CD4-positive, alpha-beta T cell treated with Interleukin-4 for 1 hour (primary cell): ENCODE data around the gene RPGRIP1.
"Not testable (repeated sequence)": the region's sequence is repeated elsewhere in the genome, so short reads cannot be mapped to it uniquely, and the experiment has no call there.

Experiments
- DNase-seq, 2 donors: peaks; one replicate each; pipeline ENCODE4 v3.0.0-alpha.2; 2020 to 2022

Gene RPGRIP1

GRCh38 chr14:21279783-21280182 is at the start of gene RPGRIP1:
TSS of gene RPGRIP1 (plus strand) at chr14:21280083. CDS start at chr14:21287977, 7,894 bp downstream.
- no peak for DNase-seq

- DNase-seq, result peak in 1 of 2 donors; percentile 69
Observed at GRCh38 chr14:21231020-21231652, 48.7 kb upstream of the RPGRIP1 start.

GRCh38 chr14:21233457-21234076 is 46.3 kb upstream of the RPGRIP1 start:
- peak in 1 of 2 donors; percentile 51 for DNase-seq

DNA sequence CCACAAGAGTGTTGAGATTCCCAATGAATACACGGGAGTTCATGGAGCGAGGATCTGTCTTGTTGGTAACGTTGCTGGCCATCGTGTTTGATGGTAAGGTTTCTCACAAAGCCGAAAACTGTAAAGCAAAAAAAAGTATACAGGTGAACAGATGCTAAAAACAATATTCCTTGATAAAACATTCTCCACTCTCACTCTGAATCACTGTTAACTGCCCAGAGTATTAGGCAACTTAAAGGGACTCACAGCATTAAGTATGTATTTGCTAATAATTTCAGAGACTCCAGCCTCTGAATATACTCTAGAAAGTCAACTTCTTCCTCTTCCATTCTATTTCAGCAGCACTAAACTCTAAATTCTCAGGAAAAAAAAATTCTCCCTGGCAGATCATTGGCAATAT is 45.8 kb upstream of the RPGRIP1 start:
- DNase-seq, result no peak

DNA sequence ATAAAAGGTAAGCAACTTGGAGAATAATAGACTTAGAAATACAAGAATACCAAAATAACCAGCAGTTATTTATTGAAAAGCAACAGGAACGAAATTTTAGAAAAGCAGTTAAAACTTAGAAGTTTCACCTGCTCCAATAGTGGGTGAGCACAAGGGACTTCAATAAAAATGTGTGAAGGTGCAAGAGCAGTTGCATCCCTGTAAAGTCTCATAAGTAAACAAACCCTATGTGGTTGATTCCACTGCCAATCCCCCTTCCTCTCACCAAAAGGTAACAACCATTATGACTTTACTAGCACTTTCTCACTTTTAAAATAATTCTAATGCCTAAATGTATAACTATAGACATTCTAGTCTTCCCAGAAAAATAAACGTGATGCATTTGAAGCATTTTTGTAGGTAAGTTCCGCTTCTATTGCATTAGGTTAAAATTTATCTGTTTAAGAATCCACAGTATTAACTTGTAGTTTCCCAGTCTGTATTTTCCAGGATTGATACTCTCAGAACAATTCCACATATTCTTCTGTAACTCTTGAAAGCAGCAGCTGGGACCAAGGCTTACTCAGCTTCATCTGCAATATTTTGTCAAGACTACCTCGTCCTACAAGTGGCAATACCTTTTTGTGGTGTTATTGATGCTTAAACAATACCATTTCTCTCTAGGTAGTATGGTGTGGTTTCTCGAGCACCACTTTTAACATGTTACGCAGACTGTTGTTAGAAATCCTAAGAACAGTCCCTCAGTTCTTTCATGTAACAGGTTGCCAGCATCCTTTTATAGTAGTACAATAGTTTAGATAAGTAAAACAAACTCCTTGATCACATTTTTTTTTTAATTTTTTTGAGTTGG is 42.7 kb upstream of the RPGRIP1 start:
- no peak for DNase-seq

DNA sequence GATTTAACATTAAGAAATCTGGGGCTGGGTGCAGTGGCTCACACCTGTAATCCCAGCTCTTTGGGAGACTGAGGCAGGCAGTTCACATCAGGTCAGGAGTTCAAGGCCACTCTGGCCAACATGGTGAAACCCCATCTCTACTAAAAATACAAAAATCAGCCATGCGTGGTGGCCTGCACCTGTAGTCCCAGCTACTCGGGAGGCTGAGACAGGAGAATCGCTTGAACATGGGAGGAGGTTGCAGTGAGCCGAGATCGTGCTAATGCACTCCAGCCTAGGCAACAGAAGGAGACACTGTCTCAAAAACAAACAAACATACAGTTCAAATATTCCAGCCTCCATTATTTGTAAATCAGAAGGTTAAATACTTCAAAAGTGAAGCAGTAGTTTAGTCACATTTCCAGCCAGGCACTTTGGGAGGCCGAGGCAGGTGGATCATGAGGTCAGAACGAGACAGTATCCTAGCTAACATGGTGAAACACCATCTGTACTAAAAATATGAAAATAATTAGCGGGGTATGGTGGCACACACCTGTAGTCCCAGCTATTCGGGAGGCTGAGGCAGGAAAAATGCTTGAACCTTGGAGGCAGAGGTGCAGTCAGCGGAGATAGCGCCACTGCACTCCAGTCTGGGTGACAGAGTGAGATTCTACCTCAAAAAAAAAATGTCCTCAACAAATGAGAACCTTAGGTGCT is 40.9 kb upstream of the RPGRIP1 start:
- DNase-seq, result no peak

- no peak for DNase-seq
Observed at GRCh38 chr14:21240417-21240816, 39.5 kb upstream of the RPGRIP1 start.

DNA sequence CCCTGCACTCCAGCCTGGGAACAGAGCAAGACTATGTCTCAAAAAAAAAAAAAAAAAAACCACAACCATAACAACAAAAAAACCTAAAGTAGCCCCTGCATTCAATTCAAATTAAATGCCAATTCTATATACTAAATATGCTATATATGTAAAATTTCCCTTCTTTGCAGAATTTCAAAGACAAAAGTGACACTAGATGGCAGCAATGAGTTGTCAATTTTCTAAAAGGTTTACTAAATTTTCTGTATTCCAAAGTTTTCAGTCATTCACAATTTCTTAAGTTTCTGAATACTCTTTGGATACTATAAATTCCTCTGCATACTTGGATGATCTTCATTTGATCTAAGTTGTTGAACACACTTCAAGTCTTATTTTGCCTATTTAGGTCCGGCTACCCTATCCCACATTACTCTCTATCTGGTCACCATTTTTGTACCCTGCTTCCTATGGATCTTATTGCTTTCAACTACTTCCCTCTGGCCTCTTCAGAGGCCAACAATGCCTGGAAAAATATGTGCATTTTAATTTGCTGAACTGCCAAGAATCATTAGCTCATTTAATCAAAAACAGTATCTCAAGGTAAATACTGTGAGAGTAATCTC is 38.6 kb upstream of the RPGRIP1 start:
- DNase-seq, result peak in 1 of 2 donors; percentile 58

DNA sequence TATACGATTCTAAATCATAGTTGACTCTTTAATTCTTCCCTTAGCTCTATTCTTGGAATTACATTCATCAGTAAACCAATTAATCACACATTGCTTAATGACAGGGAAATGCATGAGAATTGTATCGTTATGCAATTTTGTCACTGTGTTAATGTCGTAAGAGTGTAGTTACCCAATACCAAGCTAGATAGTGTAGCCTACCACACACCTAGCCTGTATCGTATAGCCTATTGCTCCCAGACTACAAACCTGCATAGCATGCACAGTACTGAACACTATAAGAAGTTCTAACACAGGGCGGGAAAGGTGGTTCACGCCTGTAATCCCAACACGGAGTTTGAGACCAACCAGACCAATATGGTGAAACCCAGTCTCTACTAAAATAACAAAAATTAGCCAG is 35.3 kb upstream of the RPGRIP1 start:
- no peak for DNase-seq

- no peak for DNase-seq
Observed at GRCh38 chr14:21245813-21246212, 34.1 kb upstream of the RPGRIP1 start.

GRCh38 chr14:21248338-21248737 is 31.5 kb upstream of the RPGRIP1 start:
- DNase-seq, result no peak

DNA sequence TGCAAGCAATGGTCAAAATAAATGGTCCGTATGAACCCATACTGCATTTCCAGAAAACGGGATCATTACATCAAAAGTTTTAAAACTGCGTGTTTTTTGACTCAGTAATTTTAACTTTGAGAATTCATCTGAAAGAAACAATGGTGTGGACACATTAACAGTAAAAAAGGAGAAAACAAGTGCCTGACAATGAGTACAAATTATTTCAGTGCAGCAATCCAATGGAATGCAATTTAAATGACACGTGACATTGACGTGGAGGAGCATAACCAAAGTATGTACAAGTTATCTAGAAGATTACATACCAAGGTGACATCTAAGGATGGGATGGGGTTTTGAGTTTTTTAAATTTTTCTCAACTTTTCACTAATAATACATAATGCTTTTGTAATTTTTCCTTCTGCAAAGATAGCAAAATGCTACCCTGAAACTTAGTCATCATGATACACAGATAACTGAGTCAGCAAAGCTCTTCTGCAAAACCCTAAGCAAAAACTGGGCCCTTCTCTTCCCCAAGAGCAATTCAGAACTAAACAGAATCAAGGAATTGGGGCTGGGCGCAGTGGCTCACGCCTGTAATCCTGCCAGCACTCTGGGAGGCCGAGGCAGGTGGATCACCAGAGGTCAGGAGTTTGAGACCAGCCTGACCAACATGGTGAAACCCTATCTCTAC is 31.0 kb upstream of the RPGRIP1 start:
- DNase-seq, result no peak

GRCh38 chr14:21251215-21251614 is 28.7 kb upstream of the RPGRIP1 start:
- DNase-seq, result no peak

DNA sequence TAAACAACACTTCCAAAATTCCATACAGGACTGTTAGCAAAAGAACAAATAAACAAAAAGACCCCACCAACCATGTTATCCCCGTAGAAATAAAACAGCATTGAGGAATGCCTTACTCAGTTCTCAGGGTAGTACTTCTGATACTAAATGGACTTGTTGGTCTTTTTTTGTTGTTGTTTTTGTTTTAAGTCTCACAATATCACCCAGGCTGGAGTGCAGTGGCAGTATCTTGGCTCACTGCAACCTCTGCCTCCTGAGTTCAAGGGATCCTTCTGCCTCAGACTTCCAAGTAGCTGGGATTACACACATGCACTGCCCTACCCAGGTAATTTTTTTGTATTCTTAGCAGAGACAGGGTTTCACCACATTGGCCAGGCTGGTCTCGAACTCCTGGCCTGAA is 27.7 kb upstream of the RPGRIP1 start:
- DNase-seq, result no peak

DNA sequence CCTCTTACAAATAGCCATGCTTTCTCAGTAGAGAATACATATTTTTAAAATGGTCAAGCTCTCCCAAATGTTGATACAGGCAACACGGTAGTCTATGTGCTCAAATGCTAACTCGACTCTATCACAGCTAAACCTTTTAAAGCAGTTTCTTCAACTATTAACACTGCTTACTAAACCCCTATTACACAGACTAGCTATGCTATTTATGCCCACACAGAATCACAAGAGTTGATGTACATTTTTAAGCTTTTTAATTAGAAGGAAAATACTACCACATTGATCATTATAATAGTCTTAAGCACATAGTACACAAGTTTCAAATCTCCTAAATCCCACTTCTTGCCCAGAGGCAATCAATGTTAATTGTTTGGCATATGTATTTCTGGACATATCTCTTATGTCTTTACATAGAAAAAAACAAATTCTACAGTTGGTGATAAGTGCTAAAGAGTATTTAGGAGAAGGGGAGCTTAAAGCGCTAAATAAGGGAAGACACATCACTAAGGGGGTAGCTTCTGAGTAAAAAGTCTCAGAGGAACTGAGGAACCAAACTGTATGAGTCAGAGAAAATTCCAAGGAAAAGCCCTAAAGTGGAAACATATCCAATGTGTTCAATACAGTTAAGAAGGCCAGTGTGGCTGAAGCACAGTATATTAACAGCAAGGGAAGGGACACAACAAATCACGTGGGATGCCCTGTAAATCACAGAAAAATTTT is 24.3 kb upstream of the RPGRIP1 start:
- DNase-seq, result peak in 1 of 2 donors; percentile 24

- not testable (repeated sequence) for DNase-seq
Observed at GRCh38 chr14:21256102-21256447, 23.8 kb upstream of the RPGRIP1 start.

GRCh38 chr14:21256539-21257393 is 23.1 kb upstream of the RPGRIP1 start:
- DNase-seq, result peak in 1 of 2 donors; percentile 17

- DNase-seq, result peak in 1 of 2 donors; percentile 35
Observed at GRCh38 chr14:21257394-21257909, 22.4 kb upstream of the RPGRIP1 start.

DNA sequence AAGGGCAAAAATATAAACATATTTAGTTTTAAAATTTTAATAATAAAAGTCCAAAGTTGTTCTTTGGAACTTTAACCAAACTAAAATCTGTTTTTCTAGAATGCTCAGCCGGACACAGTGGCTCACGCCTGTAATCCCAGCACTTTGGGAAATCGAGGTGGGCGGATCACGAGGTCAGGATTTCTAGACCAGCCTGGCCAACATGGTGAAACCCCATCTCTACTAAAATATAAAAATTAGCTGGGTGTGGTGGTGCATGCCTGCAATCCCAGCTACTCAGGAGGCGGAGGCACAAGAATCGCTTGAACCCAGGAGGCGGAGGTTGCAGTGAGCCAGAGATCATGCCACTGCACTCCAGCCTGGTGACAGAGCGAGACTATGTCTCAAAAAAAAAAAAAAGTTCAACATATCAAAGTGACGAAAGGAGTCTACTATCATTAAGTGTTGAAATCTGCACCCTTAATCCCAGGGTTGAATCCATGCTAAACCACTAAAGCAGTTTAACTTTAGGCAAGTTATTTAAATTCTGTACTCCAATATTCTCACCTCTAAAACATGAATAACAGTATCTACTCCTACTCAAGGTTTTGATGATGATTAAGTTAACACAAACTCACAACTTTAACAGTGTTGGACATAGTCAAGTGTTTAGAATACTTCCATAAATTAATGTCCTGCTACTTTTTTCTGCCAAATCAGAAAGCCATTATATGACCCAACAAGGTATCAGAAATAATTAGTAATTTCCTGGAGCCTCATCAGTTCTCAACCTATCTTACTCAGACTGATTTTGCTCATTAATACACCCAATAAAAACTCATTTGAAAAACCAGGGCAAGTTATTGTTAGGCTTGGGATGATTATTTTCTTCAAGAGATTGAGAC is 21.6 kb upstream of the RPGRIP1 start:
- DNase-seq, result peak in 1 of 2 donors; percentile 14
